HG03066 (cell line): ENCODE measurements around the gene ASCC1.
A peak's percentile ranks its signal among the peaks of the same experiment; 100 is the strongest.

Experiments
- ATAC-seq: cut with Tn5 transposase; IDR thresholded peaks from one replicate; pipeline ENCODE4 v1.9.1; 2021; ENCODE audit warnings: low read depth; ENCODE audit not compliant: unreplicated experiment

The ASCC1 gene

GRCh38 chr10:72215611-72216549, at the start of gene ASCC1, which contains the start of gene ANAPC16:
Gene ASCC1, minus strand, starts transcription at chr10:72216276. Its CDS starts 2,978 bp downstream, at chr10:72213298.
Gene ANAPC16, plus strand, starts transcription at chr10:72216012. Its CDS starts 7,903 bp downstream, at chr10:72223915.
- ATAC-seq = peak; percentile 88

GRCh38 chr10:72265508-72265907, 49.4 kb upstream of the ASCC1 start:
- ATAC-seq = no peak

- ATAC-seq = no peak
Observed at GRCh38 chr10:72264536-72264935, 48.5 kb upstream of the ASCC1 start.

- no peak for ATAC-seq
Observed at GRCh38 chr10:72263613-72264241, 47.7 kb upstream of the ASCC1 start.

- peak; percentile 5 for ATAC-seq
Observed at GRCh38 chr10:72261784-72262404, 45.8 kb upstream of the ASCC1 start.

- ATAC-seq = peak; percentile 44
Observed at GRCh38 chr10:72260976-72261783, 45.1 kb upstream of the ASCC1 start.

GRCh38 chr10:72260239-72260975, 44.3 kb upstream of the ASCC1 start:
- ATAC-seq = peak; percentile 51

GRCh38 chr10:72259491-72260238, 43.6 kb upstream of the ASCC1 start:
- ATAC-seq = no peak

GRCh38 chr10:72258617-72259016, 42.5 kb upstream of the ASCC1 start:
- ATAC-seq = no peak

GRCh38 chr10:72257051-72257892, 41.2 kb upstream of the ASCC1 start:
- ATAC-seq = no peak

- ATAC-seq = no peak
Observed at GRCh38 chr10:72255977-72256729, 40.1 kb upstream of the ASCC1 start.

GRCh38 chr10:72254813-72255568, 38.9 kb upstream of the ASCC1 start:
- ATAC-seq = no peak

- ATAC-seq = no peak
Observed at GRCh38 chr10:72253578-72253977, 37.5 kb upstream of the ASCC1 start.

- no peak for ATAC-seq
Observed at GRCh38 chr10:72252972-72253371, 36.9 kb upstream of the ASCC1 start.

GRCh38 chr10:72251635-72252034, 35.6 kb upstream of the ASCC1 start:
- ATAC-seq = no peak

GRCh38 chr10:72250666-72251065, 34.6 kb upstream of the ASCC1 start:
- no peak for ATAC-seq
